GM23248 (cell line): ENCODE results near the gene ULBP1.

Source experiments
- EZH2 ChIP-seq: fragments of 200-600 bp; sonication (generic); IDR thresholded peaks from 2 replicates; pipeline ENCODE4 v1.6.1; 2018; ENCODE audit warnings: antibody characterized with exemption, mild to moderate bottlenecking; ENCODE audit not compliant: insufficient read depth, poor library complexity, severe bottlenecking
- EZH2phosphoT487 ChIP-seq: fragments of 200-600 bp; sonication (generic); IDR thresholded peaks from 2 replicates; pipeline ENCODE4 v1.6.1; 2018; ENCODE audit warnings: antibody characterized with exemption, moderate library complexity, mild to moderate bottlenecking, low read depth; ENCODE audit not compliant: insufficient read depth

GRCh38 chr6:149995235-149995750, 31.6 kb downstream of the ULBP1 start:
- no peak for TF ChIP-seq EZH2
- no peak for TF ChIP-seq EZH2phosphoT487
